Panc1 (cell line): ENCODE data around the gene WARS2.

Experiments used
- CTCF ChIP-seq: fragments of 450-650 bp; IDR thresholded peaks from 2 replicates; pipeline ENCODE4 v1.5.1; 2017; ENCODE audit warnings: mild to moderate bottlenecking
- POLR2AphosphoS5 ChIP-seq: IDR thresholded peaks from 2 replicates; pipeline ENCODE4 v1.6.1; 2012; ENCODE audit warnings: mild to moderate bottlenecking, low read depth, low read length, moderate library complexity
- REST ChIP-seq, 2 experiments: IDR thresholded peaks; 2 replicates each; pipeline ENCODE4 v1.6.1; 2011 to 2012; ENCODE audit warnings: low read depth in 2 of 2, control low read depth in 1 of 2, low read length in 1 of 2, mild to moderate bottlenecking in 1 of 2, moderate library complexity in 1 of 2; ENCODE audit not compliant: insufficient read depth in 1 of 2
- SIN3A ChIP-seq: IDR thresholded peaks from 2 replicates; pipeline ENCODE4 v1.6.1; 2012; ENCODE audit warnings: low read depth, mild to moderate bottlenecking, low read length, moderate library complexity, borderline replicate concordance; ENCODE audit not compliant: insufficient read depth

- no peak for TF ChIP-seq CTCF
- TF ChIP-seq SIN3A, result no peak
- no peak for TF ChIP-seq POLR2AphosphoS5
- no peak for TF ChIP-seq REST (IDR thresholded peaks at IDR 0.05; ENCODE audit: insufficient read depth in 1 of 2, low read depth in 2 of 2, low read length in 1 of 2)
Measured at GRCh38 chr1:118983558-118984041, 156.9 kb downstream of the WARS2 start.
